Right ventricle myocardium superior (tissue), 1 donor: ENCODE measurements around the gene RBM39. TPM values are rescaled to one million over a fixed set of nuclear protein-coding genes. Genes with fewer than 3 reads are reported as not detected.

Experiments used
- ATAC-seq: fragments of 200-7000 bp; cut with Tn5 transposase; one replicate; pipeline ENCODE4 v1.9.1; 2020; ENCODE audit warnings: mild to moderate bottlenecking; ENCODE audit not compliant: poor library complexity
- DNase-seq: peaks from one replicate; pipeline ENCODE4 v3.0.0-alpha.2; 2020
- intact Hi-C: fragments of 100-400 bp; cut with DNase I; formaldehyde crosslinking; loops from one replicate; pipeline ENCODE4 v1.11.2; 2022
- total RNA-seq: library from RNA; stranded (reverse); fragmentation: NEBNext Ultra II Directional; extraction: Animal tissue kit (Norgen Biotek cat#: 25700); gene quantifications from one replicate; pipeline ENCODE4 v1.2.1, GENCODE V29; 2021
- donor health status: DM: no; HTN: yes; CAD: no; lungs with severe emphysema.

Gene RBM39
- total RNA-seq, 1 donor from 2014 or later, result 134 TPM

GRCh38 chr20:35661908-35662307, 80.2 kb downstream of the RBM39 start:
- intact Hi-C loops, result loop anchor here (5.0 kb wide), 1 partner anchor 45 kb away; the partner anchor contains the start of gene SPAG4
- ATAC-seq (no peak), DNase-seq (no peak)

GRCh38 chr20:35661053-35661452, 81.0 kb downstream of the RBM39 start:
- intact Hi-C loops, result loop anchor here (5.0 kb wide), 1 partner anchor 44 kb away; the partner anchor contains the start of gene SPAG4
- DNase-seq (no peak), ATAC-seq (no peak)

- no peak for ATAC-seq
- intact Hi-C loops, result loop anchor here (5.0 kb wide), 1 partner anchor 43 kb away; the partner anchor contains the start of gene SPAG4
- no peak for DNase-seq
Measured at GRCh38 chr20:35660122-35660937, 81.7 kb downstream of the RBM39 start.

- no peak for ATAC-seq
- DNase-seq, result no peak
- intact Hi-C loops, result no loop called here
Measured at GRCh38 chr20:35657271-35657670, 84.8 kb downstream of the RBM39 start.

GRCh38 chr20:35654415-35654814, 87.6 kb downstream of the RBM39 start:
- no peak for ATAC-seq
- intact Hi-C loops, result no loop called here
- DNase-seq, result no peak

- intact Hi-C loops, result no loop called here
- ATAC-seq (no peak), DNase-seq (no peak)
Measured at GRCh38 chr20:35653893-35654292, 88.2 kb downstream of the RBM39 start.

Other genes with a start within 250 kb of the RBM39 start
- gene C20orf173, start 212.6 kb downstream of the RBM39 start, total RNA-seq, result not detected
- 90.7 TPM for gene ERGIC3, start 200.2 kb downstream of the RBM39 start, total RNA-seq
- 2.3 TPM for gene SPAG4, start 126.4 kb downstream of the RBM39 start, total RNA-seq
- gene CPNE1, start 77.4 kb downstream of the RBM39 start, total RNA-seq, result 60.6 TPM
- gene RBM12, start 77.4 kb downstream of the RBM39 start, total RNA-seq, result 45.3 TPM
- 53.2 TPM for gene NFS1, start 42.9 kb downstream of the RBM39 start, total RNA-seq
- 198 TPM for gene ROMO1, start 42.9 kb downstream of the RBM39 start, total RNA-seq
- gene PHF20, start 29.8 kb upstream of the RBM39 start, total RNA-seq, result 37.2 TPM
- 37.9 TPM for gene SCAND1, start 212.2 kb upstream of the RBM39 start, total RNA-seq
- 3.8 TPM for gene CNBD2, start 226.3 kb upstream of the RBM39 start, total RNA-seq